AG09319 (cell line): ENCODE data around the gene POU3F1.

Experiments used
- DNase-seq: peaks from one replicate; pipeline ENCODE4 v3.0.0-alpha.2; 2010; ENCODE audit warnings: low read depth; ENCODE audit errors: extremely low read depth
- TF ChIP-seq, protein P1 (sequence below): IDR thresholded peaks from 2 replicates; pipeline ENCODE4 v1.5.1; 2011; ENCODE audit warnings: low read depth, mild to moderate bottlenecking, inconsistent platforms, low read length, moderate library complexity

POU3F1 gene

DNA sequence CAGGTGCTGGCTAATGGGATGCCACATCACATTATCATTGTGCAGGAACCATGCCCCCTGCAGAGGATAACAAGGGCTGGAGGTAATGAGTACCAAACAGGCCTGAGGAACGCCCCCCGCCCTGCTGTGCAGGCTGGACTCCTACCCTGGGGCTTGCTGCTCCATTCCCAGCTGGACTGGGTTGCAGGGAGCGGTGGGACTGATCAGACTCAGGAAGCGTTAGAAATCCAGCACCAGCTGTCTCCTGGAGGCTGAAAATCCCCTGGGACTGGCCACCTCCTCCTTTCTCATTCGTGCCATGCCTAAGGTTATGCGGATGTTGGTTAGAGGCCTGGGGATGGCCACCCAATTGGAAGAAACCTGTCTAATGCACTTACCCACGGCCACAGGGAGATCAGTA, 36.9 kb upstream of the POU3F1 start:
- DNase-seq: no peak
- TF ChIP-seq, protein P1, sequence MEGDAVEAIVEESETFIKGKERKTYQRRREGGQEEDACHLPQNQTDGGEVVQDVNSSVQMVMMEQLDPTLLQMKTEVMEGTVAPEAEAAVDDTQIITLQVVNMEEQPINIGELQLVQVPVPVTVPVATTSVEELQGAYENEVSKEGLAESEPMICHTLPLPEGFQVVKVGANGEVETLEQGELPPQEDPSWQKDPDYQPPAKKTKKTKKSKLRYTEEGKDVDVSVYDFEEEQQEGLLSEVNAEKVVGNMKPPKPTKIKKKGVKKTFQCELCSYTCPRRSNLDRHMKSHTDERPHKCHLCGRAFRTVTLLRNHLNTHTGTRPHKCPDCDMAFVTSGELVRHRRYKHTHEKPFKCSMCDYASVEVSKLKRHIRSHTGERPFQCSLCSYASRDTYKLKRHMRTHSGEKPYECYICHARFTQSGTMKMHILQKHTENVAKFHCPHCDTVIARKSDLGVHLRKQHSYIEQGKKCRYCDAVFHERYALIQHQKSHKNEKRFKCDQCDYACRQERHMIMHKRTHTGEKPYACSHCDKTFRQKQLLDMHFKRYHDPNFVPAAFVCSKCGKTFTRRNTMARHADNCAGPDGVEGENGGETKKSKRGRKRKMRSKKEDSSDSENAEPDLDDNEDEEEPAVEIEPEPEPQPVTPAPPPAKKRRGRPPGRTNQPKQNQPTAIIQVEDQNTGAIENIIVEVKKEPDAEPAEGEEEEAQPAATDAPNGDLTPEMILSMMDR: no peak

DNA sequence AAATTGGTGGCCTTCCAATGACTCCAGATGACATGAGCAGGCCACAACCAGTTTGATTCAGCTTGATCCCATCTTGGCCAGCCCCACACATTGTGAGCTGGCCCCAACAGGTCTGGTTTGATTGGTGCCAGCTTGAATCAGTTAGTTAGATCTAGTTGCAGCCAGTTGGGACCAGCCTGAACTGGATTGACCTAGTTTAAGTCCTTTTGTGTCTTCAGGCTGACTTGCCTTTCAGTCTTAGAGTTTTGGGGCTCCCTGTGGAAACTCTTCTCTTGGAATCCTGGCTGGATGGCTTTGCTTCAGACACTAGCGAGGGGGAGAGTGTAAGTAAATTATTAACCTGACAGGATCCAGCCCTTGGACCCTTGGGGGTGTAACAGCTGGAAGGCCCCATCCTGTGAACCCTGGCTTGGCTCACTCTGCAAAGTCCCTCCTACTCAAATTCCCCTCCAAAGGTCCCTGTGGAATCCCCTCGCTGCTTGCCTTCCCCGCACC, 36.2 kb upstream of the POU3F1 start:
- TF ChIP-seq, protein P1: no peak
- DNase-seq: no peak

DNA sequence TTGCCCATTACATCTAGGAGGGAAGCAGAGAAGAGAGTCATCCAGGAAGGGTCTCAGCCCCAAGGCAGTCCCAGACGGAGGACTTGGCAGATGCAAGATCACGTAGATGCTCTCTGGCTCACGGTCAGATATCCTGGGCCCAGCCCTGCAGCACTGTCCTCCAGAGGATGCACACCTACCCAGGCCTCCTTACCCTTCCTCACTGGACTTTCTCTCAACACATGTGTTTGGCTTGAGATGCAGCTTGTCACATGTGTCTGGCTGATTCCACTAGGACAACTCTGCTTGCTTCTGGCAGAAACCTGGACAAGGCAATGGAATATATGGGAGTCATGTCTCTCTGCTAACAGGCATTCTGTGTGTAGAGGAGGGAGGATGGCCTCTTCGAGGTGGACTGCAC, 32.4 kb upstream of the POU3F1 start:
- no peak for DNase-seq
- TF ChIP-seq, protein P1: no peak

DNA sequence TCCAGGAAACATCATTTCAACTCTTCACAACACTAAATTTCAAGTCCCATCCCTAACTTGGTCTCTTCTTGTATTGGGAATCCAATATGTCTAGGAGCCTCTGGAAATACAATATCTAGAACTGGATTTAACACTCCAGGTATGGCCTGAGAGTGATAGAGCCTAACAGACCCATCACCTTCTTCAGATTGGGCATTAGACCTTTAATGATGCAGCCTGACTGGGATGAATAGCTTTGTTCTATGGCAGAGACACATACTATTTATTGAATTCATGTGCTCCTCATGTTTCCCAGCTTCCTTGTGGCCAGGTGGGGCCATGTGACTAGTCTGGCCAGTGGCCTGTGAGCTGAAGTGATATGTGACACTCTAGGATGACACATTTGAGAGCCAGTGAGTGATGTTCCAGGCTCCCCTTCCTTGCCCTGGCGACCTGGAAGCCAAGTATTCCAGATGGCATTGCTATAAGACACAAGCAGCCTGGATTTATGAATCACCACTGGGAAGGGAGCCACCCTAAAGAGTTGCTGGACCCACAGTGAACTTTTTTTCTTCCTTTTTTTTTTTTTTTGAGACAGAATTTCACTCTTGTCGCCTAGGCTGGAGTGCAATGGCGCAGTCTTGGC, 31.0 kb upstream of the POU3F1 start:
- DNase-seq: no peak
- TF ChIP-seq, protein P1: no peak

DNA sequence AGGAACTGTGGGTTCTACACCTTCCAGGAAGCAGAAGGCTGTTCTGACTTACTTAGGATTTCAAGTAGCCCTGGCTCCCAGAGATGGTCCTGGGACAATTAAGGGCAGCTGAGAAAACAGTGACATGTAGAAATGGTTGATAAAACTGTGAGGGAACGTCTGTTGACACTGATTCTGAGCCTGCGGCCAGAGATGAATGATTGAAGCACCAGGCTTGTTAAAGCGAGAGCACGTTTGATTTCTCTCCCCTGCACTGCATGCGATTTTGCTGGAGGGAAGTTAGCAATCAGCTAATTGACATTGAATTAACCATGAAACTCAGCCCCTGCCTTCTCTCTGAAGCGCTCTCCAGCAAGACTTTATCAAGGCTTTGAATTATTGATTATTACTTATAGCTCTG, 29.9 kb upstream of the POU3F1 start:
- TF ChIP-seq, protein P1: no peak
- DNase-seq: no peak

DNA sequence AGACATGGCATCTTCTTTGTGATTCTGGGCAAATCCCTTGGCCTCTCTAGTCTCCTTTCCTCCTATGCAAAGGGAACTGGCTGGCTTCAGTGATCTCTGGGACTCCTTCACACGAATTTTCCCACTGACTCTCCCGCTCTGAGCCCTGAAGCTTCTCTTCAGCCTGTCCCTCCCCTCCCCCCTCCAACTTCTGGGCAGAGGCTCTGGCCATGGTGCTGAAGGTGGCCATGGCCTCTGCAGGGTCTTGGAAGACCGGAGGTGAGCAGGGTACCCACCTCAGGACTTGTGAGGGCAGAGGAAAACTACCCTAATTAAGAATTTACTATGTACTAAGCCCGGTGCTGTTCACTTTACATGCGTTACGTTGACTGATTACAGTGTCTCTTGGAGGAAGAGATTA, 29.4 kb upstream of the POU3F1 start:
- TF ChIP-seq, protein P1: no peak
- no peak for DNase-seq

DNA sequence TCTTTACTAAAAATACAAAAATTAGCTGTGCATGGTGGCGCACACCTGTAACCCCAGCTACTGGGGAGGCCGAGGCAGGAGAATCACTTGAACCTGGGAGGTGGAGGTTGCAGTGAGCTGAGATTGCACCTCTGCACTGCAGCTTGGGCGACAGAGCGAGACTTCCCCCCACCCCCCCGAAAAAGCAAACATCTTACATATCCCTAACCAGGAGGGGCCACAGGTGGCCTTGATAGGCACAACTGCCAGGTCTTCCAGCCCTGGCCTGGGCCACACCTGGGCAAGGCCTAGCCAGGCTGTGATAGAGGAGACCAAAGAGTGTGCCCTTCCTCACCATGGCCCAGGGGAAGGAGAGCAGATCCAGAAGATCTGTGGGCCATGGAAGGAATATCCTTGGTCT, 28.6 kb upstream of the POU3F1 start:
- TF ChIP-seq, protein P1: no peak
- no peak for DNase-seq
